Endothelial cell of umbilical vein (primary cell): ENCODE results near the gene ESYT2. TPM values are rescaled to one million over a fixed set of nuclear protein-coding genes. Genes with fewer than 3 reads are reported as not detected.

Source experiments
- BruUV-seq: library from RNA; stranded (reverse); fragments of 400-500 nt; replicated peaks from 2 replicates; lab custom pipeline; 2021; lab: Mats Ljungman, UMichigan
- CTCF ChIA-PET: fragments of 300-600, 350-600 bp; sonication (Branson Sonifier 250); formaldehyde crosslinking; loops from one replicate; lab custom pipeline; 2021; ENCODE audit warnings: antibody characterized with exemption, inconsistent platforms; lab: Charles Lee
- POLR2A ChIA-PET: fragments of 300-600, 350-600 bp; sonication (Branson Sonifier 250); formaldehyde crosslinking; loops from one replicate; lab custom pipeline; 2021; ENCODE audit warnings: antibody characterized with exemption, inconsistent platforms; lab: Charles Lee
- DNase-seq: peaks from one replicate; pipeline ENCODE4 v3.0.0-alpha.2; 2011; ENCODE audit warnings: low read depth, low spot score
- FAIRE-seq: peaks from 2 replicates; lab custom pipeline; 2011; peaks lifted over from hg19 to GRCh38; lab: Jason Lieb, UNC
- H2AFZ ChIP-seq: 2 replicates; pipeline ENCODE4 v1.6.0; 2012; ENCODE audit warnings: low read depth, low read length, control low read depth, inconsistent platforms
- H3K27ac ChIP-seq: 2 replicates; pipeline ENCODE4 v1.5.1; 2011; ENCODE audit warnings: low read depth, mild to moderate bottlenecking, control low read depth, low read length, moderate library complexity; ENCODE audit not compliant: insufficient read depth
- H3K27me3 ChIP-seq, 2 experiments: 2 replicates each; pipeline versions ENCODE4 v1.6.0 to v1.6.1; 2011; ENCODE audit warnings: low read length in 2 of 2, mixed read lengths in 1 of 2; ENCODE audit not compliant: control insufficient read depth in 2 of 2, insufficient read depth in 2 of 2
- H3K36me3 ChIP-seq, 2 experiments: 2 replicates in 1 of 2; 3 replicates in 1 of 2; pipeline ENCODE4 v1.5.1; 2011; ENCODE audit warnings: low read length in 2 of 2, mild to moderate bottlenecking in 1 of 2, moderate library complexity in 1 of 2; ENCODE audit not compliant: control insufficient read depth in 2 of 2, insufficient read depth in 2 of 2; ENCODE audit errors: extremely low read depth in 1 of 2
- H3K4me1 ChIP-seq: 3 replicates; pipeline ENCODE4 v1.5.1; 2011; ENCODE audit warnings: mild to moderate bottlenecking, low read length; ENCODE audit not compliant: control insufficient read depth, insufficient read depth; ENCODE audit errors: extremely low read depth
- H3K4me2 ChIP-seq: 2 replicates; pipeline ENCODE4 v1.6.1; 2011; ENCODE audit warnings: low read length, control low read depth, mixed read lengths; ENCODE audit not compliant: insufficient read depth
- H3K4me3 ChIP-seq, 3 experiments: fragments of 200-600 bp in 1 of 3; sonication (generic), shearing (Covaris generic) in 1 of 3; replicated peaks in 1 of 3; 2 replicates each; pipeline ENCODE4 v1.5.1; 2011 to 2016; ENCODE audit warnings: control low read depth in 3 of 3, low read length in 3 of 3, mild to moderate bottlenecking in 2 of 3, inconsistent platforms in 1 of 3, low read depth in 1 of 3, moderate library complexity in 1 of 3; ENCODE audit not compliant: insufficient read depth in 1 of 3
- H3K79me2 ChIP-seq: 2 replicates; pipeline ENCODE4 v1.6.0; 2012; ENCODE audit warnings: low read length, inconsistent platforms; ENCODE audit not compliant: control insufficient read depth, insufficient read depth
- H3K9ac ChIP-seq: replicated peaks from 2 replicates; pipeline ENCODE3; 2011; ENCODE audit warnings: low read length, control low read depth; ENCODE audit not compliant: insufficient read depth; ENCODE audit errors: extremely low read depth
- H3K9me1 ChIP-seq: replicated peaks from 3 replicates; pipeline ENCODE4 v1.6.0; 2011; ENCODE audit warnings: mild to moderate bottlenecking, low read length; ENCODE audit not compliant: control insufficient read depth, insufficient read depth; ENCODE audit errors: extremely low read depth
- H3K9me3 ChIP-seq: replicated peaks from 2 replicates; pipeline ENCODE4 v1.5.1; 2012; ENCODE audit warnings: low read length, inconsistent platforms; ENCODE audit not compliant: control insufficient read depth, insufficient read depth
- H4K20me1 ChIP-seq: replicated peaks from 2 replicates; pipeline ENCODE3; 2011; ENCODE audit warnings: mild to moderate bottlenecking, low read length; ENCODE audit not compliant: control insufficient read depth, insufficient read depth; ENCODE audit errors: extremely low read depth
- EZH2 ChIP-seq: IDR thresholded peaks from 2 replicates; pipeline ENCODE4 v1.6.1; 2012; ENCODE audit warnings: borderline replicate concordance, low read depth, mild to moderate bottlenecking, moderate library complexity, low read length, inconsistent platforms; ENCODE audit not compliant: severe bottlenecking
- FOS ChIP-seq: IDR thresholded peaks from 2 replicates; pipeline ENCODE4 v1.6.1; 2011; ENCODE audit warnings: mild to moderate bottlenecking, low read length, moderate library complexity, borderline replicate concordance; ENCODE audit not compliant: insufficient read depth
- GATA2 ChIP-seq: IDR thresholded peaks from 2 replicates; pipeline ENCODE4 v1.7.0; 2011; ENCODE audit warnings: low read depth, mild to moderate bottlenecking, moderate library complexity, mixed read lengths, low read length; ENCODE audit not compliant: insufficient read length, insufficient read depth
- JUN ChIP-seq: IDR thresholded peaks from 2 replicates; pipeline ENCODE4 v1.6.1; 2011; ENCODE audit warnings: borderline replicate concordance, low read depth; ENCODE audit not compliant: insufficient read length, insufficient read depth
- MYC ChIP-seq: IDR thresholded peaks from one replicate; pipeline ENCODE4 v1.6.1; 2011; ENCODE audit warnings: mild to moderate bottlenecking, low read depth, low read length
- POLR2A ChIP-seq: IDR thresholded peaks from 2 replicates; pipeline ENCODE4 v1.6.1; 2012; ENCODE audit warnings: low read depth, mild to moderate bottlenecking, control low read depth, low read length
- POLR2AphosphoS5 ChIP-seq: IDR thresholded peaks from 2 replicates; pipeline ENCODE4 v1.6.1; 2012; ENCODE audit warnings: low read depth, mild to moderate bottlenecking, control low read depth, low read length, moderate library complexity; ENCODE audit not compliant: insufficient read depth
- dilution Hi-C: fragments of 300-500 bp; cut with MboI; formaldehyde crosslinking; loops from one replicate; pipeline ENCODE4 v1.15.0; 2019; ENCODE audit warnings: low sequenced_read_pairs; ENCODE audit not compliant: extremely low pct_ligation_motif_present
- intact Hi-C: fragments of 100-400 bp; cut with micrococcal nuclease; formaldehyde crosslinking; loops from one replicate; pipeline ENCODE4 v1.10.0; 2022
- polyA plus RNA-seq, 4 experiments: library from polyadenylated mRNA; depleted of rRNA in 3 of 4; stranded (reverse) in 3 of 4; unstranded in 1 of 4; fragments of >200 nt; gene quantifications; 2 replicates each; pipeline versions ENCODE4 v1.2.1 to v1.2.3, GENCODE V29; 2011 to 2012; ENCODE audit warnings: missing spikeins in 1 of 4
- total RNA-seq: library from RNA; stranded (reverse); gene quantifications from 2 replicates; pipeline ENCODE4 v1.2.3, GENCODE V29; 2021
- TF ChIP-seq, protein P1 (sequence below), 2 donors: IDR thresholded peaks; 1 replicate in 1 of 2; 2 replicates in 1 of 2; pipeline ENCODE4 v1.5.1; 2011; ENCODE audit warnings: low read length in 2 of 2, mild to moderate bottlenecking in 2 of 2, moderate library complexity in 2 of 2, control low read depth in 1 of 2, inconsistent platforms in 1 of 2, low read depth in 1 of 2; ENCODE audit not compliant: insufficient read depth in 1 of 2; ENCODE audit errors: extremely low read depth in 1 of 2
- TF ChIP-seq, protein P2 (sequence below): IDR thresholded peaks from 2 replicates; pipeline ENCODE4 v1.6.1; 2011; ENCODE audit not compliant: insufficient read depth, insufficient read length

Gene ESYT2
- total and polyA plus RNA-seq, 2 donors (not counting 3 experiments of a cell fraction or from before 2014, with no cell fraction given): 18.8 to 46.6 TPM

DNA sequence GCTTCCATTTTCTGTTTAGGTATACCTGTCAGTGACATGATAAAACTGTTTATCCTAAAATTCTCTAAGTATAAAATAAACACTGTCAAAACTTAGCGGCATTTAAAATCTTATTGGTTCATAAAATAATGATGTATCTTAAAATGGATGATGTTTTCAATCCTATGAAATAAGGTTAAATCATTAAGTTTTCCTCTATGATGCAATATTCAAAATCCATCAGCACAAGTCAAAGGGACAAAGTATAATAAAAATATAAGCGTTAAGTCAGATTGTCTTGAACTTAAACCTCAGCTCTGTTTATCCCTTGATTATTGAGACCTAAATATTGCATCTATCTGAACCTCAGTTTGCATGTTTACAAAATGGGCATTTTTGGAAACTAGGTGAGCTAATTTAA lies 78.1 kb downstream of the ESYT2 start:
- dilution Hi-C loops: no loop called here
- CTCF ChIA-PET: interaction anchor here (0.8 to 1.7 kb wide), 2 partner anchors 10 to 20 kb away, joined by 3 to 4 read pairs; no protein-coding TSS in a partner anchor
- no peak for DNase-seq
- Histone ChIP-seq H2AFZ (no peak overlapping the region), H3K9ac (no peak overlapping the region), H3K27me3 (no peaks in the 10 kb centered on the region), H3K4me1 (peaks cover 6% of the 10 kb centered on the region), H3K4me3 (no peak overlapping the region), H3K79me2 (no peaks in the 10 kb centered on the region), H3K4me2 (no peak overlapping the region), H3K27ac (no peak overlapping the region), H3K9me1 (no peaks in the 10 kb centered on the region), H3K9me3 (no peaks in the 10 kb centered on the region), H3K36me3 (peaks cover 1 to 2% of the 10 kb centered on the region in 2 experiments), H4K20me1 (no peaks in the 10 kb centered on the region)
- BruUV-seq: no TSS peak
- POLR2A ChIA-PET: no interaction called here
- intact Hi-C loops: no loop called here
- FAIRE-seq: no peak
- TF ChIP-seq POLR2AphosphoS5: no peak
- TF ChIP-seq MYC: no peak

DNA sequence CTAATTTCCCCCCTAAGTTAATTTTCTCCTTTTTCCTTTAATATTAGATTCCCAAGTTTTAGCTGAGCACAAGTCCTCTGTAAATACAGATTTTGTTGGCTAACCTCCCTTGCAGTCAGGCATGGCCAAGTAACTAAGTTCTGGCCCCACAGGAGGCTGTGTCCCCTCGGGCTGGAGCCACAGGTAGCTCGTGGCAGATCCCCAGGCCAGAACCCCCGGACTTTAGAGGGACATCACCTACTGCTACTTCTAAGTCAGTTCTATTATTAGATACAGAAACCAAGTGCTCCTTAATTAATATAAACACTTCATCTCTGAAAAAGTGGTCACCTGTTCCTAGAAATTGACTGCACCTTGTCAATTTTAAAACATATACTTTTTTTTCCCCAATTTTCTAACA lies 78.6 kb downstream of the ESYT2 start:
- H2AFZ ChIP-seq: no peak overlapping the region
- no peaks in the 10 kb centered on the region for H4K20me1 ChIP-seq
- no peak overlapping the region for H3K4me3 ChIP-seq
- dilution Hi-C loops: no loop called here
- DNase-seq: no peak
- H3K9ac ChIP-seq: no peak overlapping the region
- no peak overlapping the region for H3K4me2 ChIP-seq
- no peaks in the 10 kb centered on the region for H3K27me3 ChIP-seq
- H3K4me1 ChIP-seq: peaks cover 6% of the 10 kb centered on the region
- no TSS peak for BruUV-seq
- no peaks in the 10 kb centered on the region for H3K9me1 ChIP-seq
- H3K9me3 ChIP-seq: no peaks in the 10 kb centered on the region
- ChIA-PET CTCF (interaction anchor here (1.7 kb wide), 1 partner anchor 21 kb away, joined by 4 read pairs; no protein-coding TSS in a partner anchor), POLR2A (no interaction called here)
- intact Hi-C loops: no loop called here
- H3K79me2 ChIP-seq: no peaks in the 10 kb centered on the region
- FAIRE-seq: no peak
- peaks cover 1 to 2% of the 10 kb centered on the region in 2 experiments for H3K36me3 ChIP-seq
- TF ChIP-seq POLR2A (no peak), EZH2 (no peak), FOS (no peak), GATA2 (no peak), MYC (no peak), POLR2AphosphoS5 (no peak), JUN (no peak)
- TF ChIP-seq, protein P1, sequence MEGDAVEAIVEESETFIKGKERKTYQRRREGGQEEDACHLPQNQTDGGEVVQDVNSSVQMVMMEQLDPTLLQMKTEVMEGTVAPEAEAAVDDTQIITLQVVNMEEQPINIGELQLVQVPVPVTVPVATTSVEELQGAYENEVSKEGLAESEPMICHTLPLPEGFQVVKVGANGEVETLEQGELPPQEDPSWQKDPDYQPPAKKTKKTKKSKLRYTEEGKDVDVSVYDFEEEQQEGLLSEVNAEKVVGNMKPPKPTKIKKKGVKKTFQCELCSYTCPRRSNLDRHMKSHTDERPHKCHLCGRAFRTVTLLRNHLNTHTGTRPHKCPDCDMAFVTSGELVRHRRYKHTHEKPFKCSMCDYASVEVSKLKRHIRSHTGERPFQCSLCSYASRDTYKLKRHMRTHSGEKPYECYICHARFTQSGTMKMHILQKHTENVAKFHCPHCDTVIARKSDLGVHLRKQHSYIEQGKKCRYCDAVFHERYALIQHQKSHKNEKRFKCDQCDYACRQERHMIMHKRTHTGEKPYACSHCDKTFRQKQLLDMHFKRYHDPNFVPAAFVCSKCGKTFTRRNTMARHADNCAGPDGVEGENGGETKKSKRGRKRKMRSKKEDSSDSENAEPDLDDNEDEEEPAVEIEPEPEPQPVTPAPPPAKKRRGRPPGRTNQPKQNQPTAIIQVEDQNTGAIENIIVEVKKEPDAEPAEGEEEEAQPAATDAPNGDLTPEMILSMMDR (IDR thresholded peaks at IDR 0.05; ENCODE audit: extremely low read depth in 1 of 2, insufficient read depth in 1 of 2, low read depth in 1 of 2, low read length in 2 of 2): no peak
- TF ChIP-seq, protein P2, sequence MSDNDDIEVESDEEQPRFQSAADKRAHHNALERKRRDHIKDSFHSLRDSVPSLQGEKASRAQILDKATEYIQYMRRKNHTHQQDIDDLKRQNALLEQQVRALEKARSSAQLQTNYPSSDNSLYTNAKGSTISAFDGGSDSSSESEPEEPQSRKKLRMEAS: no peak
- H3K27ac ChIP-seq: no peak overlapping the region
